IMR-90 (cell line): ENCODE data around the gene RNH1. TPM values are rescaled to one million over a fixed set of nuclear protein-coding genes. Genes with fewer than 3 reads are reported as not detected.
A peak's percentile ranks its signal among the peaks of the same experiment; 100 is the strongest.

Source experiments
- ATAC-seq: fragments of 200-7000 bp; cut with Tn5 transposase; 2 replicates; pipeline ENCODE4 v1.9.1; 2020; ENCODE audit warnings: low read depth, mild to moderate bottlenecking, moderate library complexity
- Bru-seq: library from RNA; stranded (reverse); fragments of 400-500 nt; gene quantifications from one replicate; lab custom pipeline; 2021; lab: Mats Ljungman, UMichigan
- BruChase-seq, 2 experiments: library from RNA; stranded (reverse); fragments of 400-500 nt; gene quantifications; one replicate each; lab custom pipeline; 2021; lab: Mats Ljungman, UMichigan
- BruUV-seq: library from RNA; stranded (reverse); fragments of 400-500 nt; replicated peaks from 2 replicates; lab custom pipeline; 2021; lab: Mats Ljungman, UMichigan
- CTCF ChIA-PET: fragments of 300-600 bp; formaldehyde crosslinking; extraction: SDS; loops from one replicate; lab custom pipeline; 2021; ENCODE audit warnings: antibody characterized with exemption; lab: Yijun Ruan, JAX
- POLR2A ChIA-PET: fragments of 300-600 bp; sonication (Branson Sonifier 250); formaldehyde crosslinking; loops from one replicate; lab custom pipeline; 2022; ENCODE audit warnings: antibody characterized with exemption; ENCODE audit not compliant: unreplicated experiment; lab: Charles Lee
- DNase-seq: peaks from one replicate; pipeline ENCODE4 v3.0.0; 2013
- H2AFZ ChIP-seq: replicated peaks from 2 replicates; pipeline ENCODE3; 2013; ENCODE audit warnings: low read length, mild to moderate bottlenecking; ENCODE audit not compliant: poor library complexity
- H2AK5ac ChIP-seq: 2 replicates; pipeline ENCODE4 v1.6.1; 2013; ENCODE audit warnings: low read depth, low read length, inconsistent platforms
- H2AK9ac ChIP-seq: replicated peaks from 2 replicates; pipeline ENCODE3; 2013; ENCODE audit warnings: mild to moderate bottlenecking, low read depth, low read length, moderate library complexity; ENCODE audit not compliant: poor library complexity
- H2BK120ac ChIP-seq: 2 replicates; pipeline ENCODE4 v1.6.1; 2013; ENCODE audit warnings: low read depth, low read length, inconsistent platforms
- H2BK15ac ChIP-seq: 3 replicates; pipeline ENCODE4 v1.6.1; 2013; ENCODE audit warnings: low read depth, low read length, inconsistent platforms
- H2BK20ac ChIP-seq: 2 replicates; pipeline ENCODE4 v1.6.1; 2013; ENCODE audit warnings: low read depth, mild to moderate bottlenecking, inconsistent platforms, low read length, moderate library complexity
- H2BK5ac ChIP-seq: 2 replicates; pipeline ENCODE4 v1.6.1; 2013; ENCODE audit warnings: mild to moderate bottlenecking, low read depth, low read length, inconsistent platforms; ENCODE audit not compliant: poor library complexity, severe bottlenecking
- H3K14ac ChIP-seq: replicated peaks from 2 replicates; pipeline ENCODE4 v1.6.1; 2013; ENCODE audit warnings: low read depth, low read length, inconsistent platforms
- H3K18ac ChIP-seq: 2 replicates; pipeline ENCODE4 v1.6.1; 2013; ENCODE audit warnings: low read depth, low read length, control low read depth
- H3K23ac ChIP-seq: 2 replicates; pipeline ENCODE4 v1.6.1; 2013; ENCODE audit warnings: low read depth, low read length, inconsistent platforms
- H3K27ac ChIP-seq: 2 replicates; pipeline ENCODE4 v1.5.1; 2013; ENCODE audit warnings: mild to moderate bottlenecking, control low read depth, low read length; ENCODE audit not compliant: insufficient read depth
- H3K27me3 ChIP-seq: 2 replicates; pipeline ENCODE4 v1.6.1; 2013; ENCODE audit warnings: low read length; ENCODE audit not compliant: control insufficient read depth, insufficient read depth
- H3K36me3 ChIP-seq: 2 replicates; pipeline ENCODE4 v1.6.1; 2013; ENCODE audit warnings: low read length, mixed read lengths; ENCODE audit not compliant: control insufficient read depth, insufficient read depth
- H3K4ac ChIP-seq: 2 replicates; pipeline ENCODE4 v1.6.1; 2013; ENCODE audit warnings: low read depth, low read length, inconsistent platforms
- H3K4me1 ChIP-seq: 2 replicates; pipeline ENCODE4 v1.6.1; 2013; ENCODE audit warnings: low read length, mixed read lengths; ENCODE audit not compliant: control insufficient read depth, insufficient read depth
- H3K4me2 ChIP-seq: 2 replicates; pipeline ENCODE4 v1.6.1; 2013; ENCODE audit warnings: low read depth, mild to moderate bottlenecking, control low read depth, low read length, moderate library complexity
- H3K4me3 ChIP-seq: 2 replicates; pipeline ENCODE4 v1.5.1; 2013; ENCODE audit warnings: low read depth, mild to moderate bottlenecking, control low read depth, low read length, moderate library complexity; ENCODE audit not compliant: insufficient read depth
- H3K56ac ChIP-seq: 2 replicates; pipeline ENCODE4 v1.6.1; 2013; ENCODE audit warnings: low read length, inconsistent platforms; ENCODE audit not compliant: insufficient read depth; ENCODE audit errors: extremely low read depth
- H3K79me1 ChIP-seq, 2 experiments: 2 replicates each; pipeline ENCODE4 v1.6.1; 2013; ENCODE audit warnings: low read length in 2 of 2, inconsistent platforms in 1 of 2, low read depth in 1 of 2
- H3K9ac ChIP-seq: 2 replicates; pipeline ENCODE4 v1.6.1; 2013; ENCODE audit warnings: low read depth, low read length, control low read depth
- H3K9me1 ChIP-seq: 2 replicates; pipeline ENCODE4 v1.6.1; 2013; ENCODE audit warnings: low read length, inconsistent platforms; ENCODE audit not compliant: insufficient read depth
- H3K9me3 ChIP-seq: 2 replicates; pipeline ENCODE4 v1.6.1; 2013; ENCODE audit warnings: low read length; ENCODE audit not compliant: control insufficient read depth, insufficient read depth
- H4K20me1 ChIP-seq: 2 replicates; pipeline ENCODE4 v1.6.1; 2013; ENCODE audit warnings: low read length, inconsistent platforms; ENCODE audit not compliant: insufficient read depth
- H4K5ac ChIP-seq: 2 replicates; pipeline ENCODE4 v1.6.1; 2013; ENCODE audit warnings: mild to moderate bottlenecking, low read depth, low read length, control low read depth
- H4K8ac ChIP-seq, 2 experiments: 2 replicates each; pipeline ENCODE4 v1.6.1; 2013; ENCODE audit warnings: low read depth in 2 of 2, low read length in 2 of 2, control low read depth in 1 of 2, inconsistent platforms in 1 of 2
- H4K91ac ChIP-seq: 2 replicates; pipeline ENCODE4 v1.6.1; 2013; ENCODE audit warnings: low read depth, low read length, inconsistent platforms; ENCODE audit not compliant: insufficient read depth
- CEBPB ChIP-seq: IDR thresholded peaks from 2 replicates; pipeline ENCODE4 v1.6.1; 2012; ENCODE audit warnings: low read depth, low read length, improper control_type of control experiment
- CTCF ChIP-seq: conservative IDR thresholded peaks from 2 replicates; pipeline ENCODE4 v1.5.1; 2012; ENCODE audit warnings: mild to moderate bottlenecking, low read depth, low read length, improper control_type of control experiment
- ELK1 ChIP-seq: fragments of 150-350 bp; IDR thresholded peaks from 2 replicates; pipeline ENCODE4 v1.6.1; 2016; ENCODE audit warnings: low read depth, mild to moderate bottlenecking, low read length, moderate library complexity, borderline replicate concordance
- MAFK ChIP-seq: IDR thresholded peaks from 2 replicates; pipeline ENCODE4 v1.6.1; 2012; ENCODE audit warnings: low read depth, low read length, improper control_type of control experiment
- MAZ ChIP-seq: IDR thresholded peaks from 2 replicates; pipeline ENCODE4 v1.6.1; 2012; ENCODE audit warnings: low read depth, mild to moderate bottlenecking, low read length, improper control_type of control experiment, moderate library complexity, borderline replicate concordance
- NFE2L2 ChIP-seq: fragments of 150-350 bp; IDR thresholded peaks from 2 replicates; pipeline ENCODE4 v1.6.1; 2016; ENCODE audit warnings: low read depth, mild to moderate bottlenecking, low read length
- RAD21 ChIP-seq: IDR thresholded peaks from 2 replicates; pipeline ENCODE4 v1.6.1; 2012; ENCODE audit warnings: low read length, improper control_type of control experiment
- RFX5 ChIP-seq: IDR thresholded peaks from 2 replicates; pipeline ENCODE4 v1.8.0; 2012; ENCODE audit warnings: low read depth, mild to moderate bottlenecking, low read length, moderate library complexity
- SMC3 ChIP-seq: fragments of 150-350 bp; IDR thresholded peaks from 2 replicates; pipeline ENCODE4 v1.6.1; 2016; ENCODE audit warnings: low read depth, mild to moderate bottlenecking, antibody characterized with exemption, low read length, moderate library complexity
- USF2 ChIP-seq: fragments of 150-350 bp; IDR thresholded peaks from 2 replicates; pipeline ENCODE4 v1.6.1; 2017; ENCODE audit warnings: mild to moderate bottlenecking, antibody characterized with exemption, low read length, low read depth
- WGBS, 2 experiments: methylation state at CpG; one replicate each; pipeline versions ENCODE4 v1.1.5 to v1.1.7; 2013; ENCODE audit warnings: missing lambda C conversion rate in 2 of 2; ENCODE audit not compliant: insufficient read length in 1 of 2; ENCODE audit errors: extremely low coverage in 2 of 2; 5-methylcytosine and 5-hydroxymethylcytosine counted together
- dilution Hi-C: fragments of 300-500 bp; cut with HindIII; formaldehyde crosslinking; loops from one replicate; pipeline ENCODE4 v1.14.3; 2018; ENCODE audit warnings: low sequenced_read_pairs; ENCODE audit not compliant: unreplicated experiment
- in situ Hi-C: fragments of 300-500 bp; cut with MboI; formaldehyde crosslinking; loops from 3 replicates; pipeline ENCODE4 v1.14.3; 2019; ENCODE audit warnings: low sequenced_read_pairs, inconsistent platforms, mixed read lengths
- intact Hi-C: fragments of 100-400 bp; cut with micrococcal nuclease; formaldehyde crosslinking; loops from 2 replicates; pipeline ENCODE4 v1.10.0; 2022
- long read RNA-seq: library from polyadenylated mRNA; unstranded; transcript quantifications from one replicate; pipeline ENCODE4 v2.0.0, GENCODE V29; 2021; ENCODE audit not compliant: unreplicated experiment
- polyA plus RNA-seq, 3 experiments: library from polyadenylated mRNA; depleted of rRNA; stranded (reverse); fragments of >200 nt; gene quantifications; 2 replicates each; pipeline ENCODE4 v1.2.3, GENCODE V29; 2012; ENCODE audit warnings: low replicate concordance in 1 of 3
- total RNA-seq: library from RNA; depleted of rRNA; stranded (reverse); fragments of >200 nt; gene quantifications from 2 replicates; pipeline ENCODE4 v1.2.3, GENCODE V29; 2012; rRNA removed

The RNH1 gene
- 138 and 143 TPM in 2 replicates for total RNA-seq
- 238 and 247 TPM in 2 replicates for polyA plus RNA-seq (2012; rRNA removed)
- polyA plus RNA-seq (2012; cell fraction: cytosol; rRNA removed) = 157 and 265 TPM in 2 replicates
- polyA plus RNA-seq (2012; cell fraction: nucleus; rRNA removed; ENCODE audit: low replicate concordance) = 135 and 414 TPM in 2 replicates
- percentile 70 among the genes with signal in this experiment for Bru-seq, nascent RNA
- BruChase-seq, experiment 1, labeled RNA remaining after a 6-hour chase = percentile 76 among the genes with signal in this experiment
- BruChase-seq, experiment 2, labeled RNA remaining after a 2-hour chase = percentile 59 among the genes with signal in this experiment
- long read RNA-seq, transcript RNH1-205 (11 exons, 2,014 nt) = minor isoform, 31 of 471 reads
- long read RNA-seq, transcript RNH1-203 (10 exons, 1,722 nt) = minor isoform, 90 of 471 reads
- long read RNA-seq, transcript RNH1-206 (10 exons, 1,725 nt) = minor isoform, 29 of 471 reads
- long read RNA-seq, transcript RNH1-202 (10 exons, 1,791 nt) = major isoform, 166 of 471 reads
- long read RNA-seq, partial matches to known transcripts = 29 of 471 reads
- long read RNA-seq, other reads (novel, unspliced or antisense) = 93 of 471 reads

- Histone ChIP-seq H2BK20ac (peak within 1 kb of the TSS; percentile 59), H3K27me3 (no peaks in the 10 kb centered on the region), H3K9me3 (no peaks in the 10 kb centered on the region), H3K56ac (peak within 1 kb of the TSS; percentile 98), H3K36me3 (peaks cover 5% of the 10 kb centered on the region; the same call in 1 of the 2 replicates), H3K23ac (peak within 1 kb of the TSS; percentile 99), H4K91ac (peak within 1 kb of the TSS; percentile 99), H3K18ac (peak within 1 kb of the TSS; percentile 93), H4K5ac (peak within 1 kb of the TSS; percentile 97), H3K4me2 (peak within 1 kb of the TSS; percentile 87), H4K20me1 (peaks cover 4% of the 10 kb centered on the region), H3K4me3 (peak within 1 kb of the TSS; percentile 97), H3K4me1 (peaks cover 12% of the 10 kb centered on the region), H3K79me1 (peaks cover 23 to 62% of the 10 kb centered on the region in 2 experiments), H2BK15ac (peak within 1 kb of the TSS; percentile 51; the same call in 1 of the 3 replicates), H3K14ac (peak within 1 kb of the TSS; percentile 100), H2AFZ (peak within 1 kb of the TSS; percentile 100), H3K4ac (peak within 1 kb of the TSS; percentile 100), H2AK5ac (peak within 1 kb of the TSS; percentile 97), H3K9ac (peak within 1 kb of the TSS; percentile 98), H4K8ac (peak within 1 kb of the TSS; percentile 87 to 99), H3K27ac (peak within 1 kb of the TSS; percentile 99), H3K9me1 (peaks cover 5% of the 10 kb centered on the region), H2BK5ac (peak within 1 kb of the TSS; percentile 100), H2AK9ac (peak within 1 kb of the TSS; percentile 100), H2BK120ac (peak within 1 kb of the TSS; percentile 87)
- POLR2A ChIA-PET = no interaction called here
- DNase-seq (peak; percentile 93), ATAC-seq (peak; percentile 89)
- BruUV-seq = no TSS peak
- in situ Hi-C loops (no loop called here), dilution Hi-C loops (no loop called here), intact Hi-C loops (loop anchor here (2.0 kb wide), 1 partner anchor 56 kb away; the partner anchor contains the start of gene PTDSS2)
- CTCF ChIA-PET = interaction anchor here (1.0 kb wide), 1 partner anchor 12 kb away, joined by 3 read pairs; no protein-coding TSS in a partner anchor
- 1% methylated on average over 30 of the region's 93 CpGs; no CpG with 5 or more reads in 1 of the 2 experiments for WGBS, 2 experiments
- TF ChIP-seq SMC3 (no peak), MAZ (peak; percentile 81; the same call in 1 of the 2 replicates), CEBPB (no peak), ELK1 (no peak), MAFK (no peak), USF2 (peak; percentile 43), NFE2L2 (no peak), RAD21 (no peak), RFX5 (no peak), CTCF (no peak)
These were observed at the start of gene RNH1 for GRCh38 chr11:506995-507726. RNH1 (minus strand) TSS chr11:507242; CDS start chr11:502162, 5,080 bp downstream.
